T-helper 2 cell treated with Interferon-gamma antibody and Interleukin-4, amounts not matched to agents 5 μg/mL and 100 μg/mL, for 36 hours (primary cell): Measurements from ENCODE around the gene ZNF334.

Experiments used
- DNase-seq: peaks from one replicate; pipeline ENCODE4 v3.0.0; 2021; ENCODE audit warnings: low spot score
- H3K27ac Mint-ChIP-seq: one replicate; pipeline ENCODE4 v1.8.0; 2021; ENCODE audit warnings: mild to moderate bottlenecking, mixed read lengths
- H3K27me3 Mint-ChIP-seq: one replicate; pipeline ENCODE4 v1.8.0; 2021; ENCODE audit warnings: low read depth, mixed read lengths
- H3K36me3 Mint-ChIP-seq: one replicate; pipeline ENCODE4 v1.8.0; 2021; ENCODE audit warnings: low read depth, mixed read lengths
- H3K4me1 Mint-ChIP-seq: one replicate; pipeline ENCODE4 v1.8.0; 2021; ENCODE audit warnings: low read depth, mixed read lengths
- H3K4me3 Mint-ChIP-seq: one replicate; pipeline ENCODE4 v1.8.0; 2022; ENCODE audit warnings: mild to moderate bottlenecking, moderate library complexity, mixed read lengths
- H3K9me3 Mint-ChIP-seq: one replicate; pipeline ENCODE4 v1.8.0; 2021; ENCODE audit warnings: mixed read lengths

Gene ZNF334

DNA sequence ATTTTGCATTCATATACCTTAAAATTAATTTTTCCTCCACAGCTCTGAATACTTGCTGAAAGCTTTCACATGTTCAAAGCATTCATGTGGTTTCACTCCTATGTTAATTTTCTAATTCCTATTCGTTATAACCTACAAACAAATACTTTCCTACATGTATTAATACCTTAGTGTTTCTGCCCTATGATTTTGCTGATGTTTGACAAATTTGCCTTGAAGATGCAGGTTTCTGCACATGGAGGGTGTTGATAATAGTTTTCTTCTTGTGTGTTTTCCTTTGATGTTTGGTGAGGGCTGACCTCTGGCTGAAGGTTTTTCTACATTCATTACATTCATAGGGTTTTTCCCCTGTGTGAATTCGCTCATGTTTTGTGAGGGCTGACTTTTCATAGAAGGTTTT is 57.6 kb downstream of the ZNF334 start:
- no peak for DNase-seq
- Mint-ChIP-seq H3K4me1 (no peaks in the 10 kb centered on the region), H3K27ac (no peak overlapping the region), H3K9me3 (peaks cover 21% of the 10 kb centered on the region), H3K27me3 (peaks cover 21% of the 10 kb centered on the region), H3K4me3 (no peak overlapping the region), H3K36me3 (no peaks in the 10 kb centered on the region)
